Natural killer cell (primary cell): ENCODE measurements around the gene FERMT3. TPM values are rescaled to one million over a fixed set of nuclear protein-coding genes. Genes with fewer than 3 reads are reported as not detected.

ENCODE experiments used
- ATAC-seq, 3 donors: fragments of 150-1000 bp in 2 of 3; fragments of 200-7000 bp in 1 of 3; cut with Tn5 transposase; 1 replicate in 1 of 3; 2 replicates in 2 of 3; pipeline ENCODE4 v1.10.0; 2021; ENCODE audit warnings: mild to moderate bottlenecking in 2 of 3, moderate library complexity in 2 of 3
- DNase-seq, 2 donors: peaks; one replicate each; pipeline versions ENCODE4 v3.0.0 to v3.0.0-alpha.2; 2013 to 2021; ENCODE audit warnings: mixed read lengths in 1 of 2
- H3K27ac ChIP-seq: one replicate; pipeline ENCODE4 v1.5.1; 2013; ENCODE audit warnings: mild to moderate bottlenecking, low read length
- H3K27me3 ChIP-seq: one replicate; pipeline ENCODE4 v1.6.1; 2013; ENCODE audit warnings: low read length; ENCODE audit not compliant: control insufficient read depth, insufficient read depth
- H3K36me3 ChIP-seq: one replicate; pipeline ENCODE4 v1.6.1; 2013; ENCODE audit warnings: low read length; ENCODE audit not compliant: control insufficient read depth, insufficient read depth
- H3K4me1 ChIP-seq: one replicate; pipeline ENCODE4 v1.6.1; 2013; ENCODE audit warnings: low read length; ENCODE audit not compliant: control insufficient read depth, insufficient read depth
- H3K4me3 ChIP-seq: one replicate; pipeline ENCODE4 v1.5.1; 2013; ENCODE audit warnings: low read length
- H3K9me3 ChIP-seq: one replicate; pipeline ENCODE4 v1.6.1; 2013; ENCODE audit warnings: low read length; ENCODE audit not compliant: control insufficient read depth, insufficient read depth
- H3K27ac Mint-ChIP-seq, 2 donors: one replicate each; pipeline ENCODE4 v1.8.0; 2022; ENCODE audit warnings: mild to moderate bottlenecking in 2 of 2, mixed read lengths in 2 of 2, moderate library complexity in 1 of 2
- H3K27me3 Mint-ChIP-seq, 2 donors: one replicate each; pipeline ENCODE4 v1.8.0; 2022; ENCODE audit warnings: low read depth in 2 of 2, mixed read lengths in 2 of 2
- H3K36me3 Mint-ChIP-seq: one replicate; pipeline ENCODE4 v1.8.0; 2022; ENCODE audit warnings: mixed read lengths
- H3K4me1 Mint-ChIP-seq, 2 donors: one replicate each; pipeline ENCODE4 v1.8.0; 2022; ENCODE audit warnings: mixed read lengths in 2 of 2
- H3K4me3 Mint-ChIP-seq: one replicate; pipeline ENCODE4 v1.8.0; 2022; ENCODE audit warnings: mild to moderate bottlenecking, moderate library complexity, mixed read lengths
- H3K9me3 Mint-ChIP-seq, 2 donors: one replicate each; pipeline ENCODE4 v1.8.0; 2022; ENCODE audit warnings: mixed read lengths in 2 of 2
- WGBS: methylation state at CpG from one replicate; pipeline ENCODE4 v1.1.7; 2013; ENCODE audit warnings: missing lambda C conversion rate; ENCODE audit not compliant: insufficient coverage; 5-methylcytosine and 5-hydroxymethylcytosine counted together
- intact Hi-C: fragments of 100-400 bp; cut with micrococcal nuclease; formaldehyde crosslinking; loops from one replicate; pipeline ENCODE4 v1.14.2; 2022
- total RNA-seq, 4 donors: library from RNA; stranded (reverse); fragments of 120-200 nt in 1 of 4; gene quantifications; one replicate each; pipeline versions ENCODE4 v1.2.3 to v1.2.4, GENCODE V29; 2013 to 2022
- TF ChIP-seq, protein P1 (sequence below): fragments of 200-600 bp; IDR thresholded peaks from one replicate; pipeline ENCODE4 v1.8.0; 2022; ENCODE audit warnings: antibody characterized with exemption

FERMT3 gene
- total RNA-seq, 3 donors from 2014 or later (not counting 1 experiment from before 2014, with no cell fraction given): 194 to 202 (median 196) TPM

- no peaks in the 10 kb centered on the region for H3K27me3 Mint-ChIP-seq
- Histone ChIP-seq H3K27ac (peak overlapping the region; percentile 95), H3K4me1 (peaks cover 67% of the 10 kb centered on the region), H3K4me3 (peak overlapping the region; percentile 93), H3K27me3 (no peaks in the 10 kb centered on the region), H3K9me3 (no peaks in the 10 kb centered on the region), H3K36me3 (no peaks in the 10 kb centered on the region)
- peaks cover 24 to 50% of the 10 kb centered on the region in 2 donors for H3K4me1 Mint-ChIP-seq
- ATAC-seq (no peak), DNase-seq (peak in 1 of 2 donors; percentile 16)
- 61% methylated on average over 13 of the region's 13 CpGs for WGBS
- H3K9me3 Mint-ChIP-seq: no peaks in the 10 kb centered on the region
- peak overlapping the region; percentile 94 for H3K4me3 Mint-ChIP-seq
- TF ChIP-seq, protein P1, sequence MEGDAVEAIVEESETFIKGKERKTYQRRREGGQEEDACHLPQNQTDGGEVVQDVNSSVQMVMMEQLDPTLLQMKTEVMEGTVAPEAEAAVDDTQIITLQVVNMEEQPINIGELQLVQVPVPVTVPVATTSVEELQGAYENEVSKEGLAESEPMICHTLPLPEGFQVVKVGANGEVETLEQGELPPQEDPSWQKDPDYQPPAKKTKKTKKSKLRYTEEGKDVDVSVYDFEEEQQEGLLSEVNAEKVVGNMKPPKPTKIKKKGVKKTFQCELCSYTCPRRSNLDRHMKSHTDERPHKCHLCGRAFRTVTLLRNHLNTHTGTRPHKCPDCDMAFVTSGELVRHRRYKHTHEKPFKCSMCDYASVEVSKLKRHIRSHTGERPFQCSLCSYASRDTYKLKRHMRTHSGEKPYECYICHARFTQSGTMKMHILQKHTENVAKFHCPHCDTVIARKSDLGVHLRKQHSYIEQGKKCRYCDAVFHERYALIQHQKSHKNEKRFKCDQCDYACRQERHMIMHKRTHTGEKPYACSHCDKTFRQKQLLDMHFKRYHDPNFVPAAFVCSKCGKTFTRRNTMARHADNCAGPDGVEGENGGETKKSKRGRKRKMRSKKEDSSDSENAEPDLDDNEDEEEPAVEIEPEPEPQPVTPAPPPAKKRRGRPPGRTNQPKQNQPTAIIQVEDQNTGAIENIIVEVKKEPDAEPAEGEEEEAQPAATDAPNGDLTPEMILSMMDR: no peak
- no peaks in the 10 kb centered on the region for H3K36me3 Mint-ChIP-seq
- intact Hi-C loops: loop anchor here (1.0 kb wide), 4 partner anchors 12 to 43 kb away; partner anchors contain the start of genes FKBP2 and STIP1
- H3K27ac Mint-ChIP-seq: peak overlapping the region; percentile 93 to 97
Measured at GRCh38 chr11:64229744-64230170, 23.2 kb downstream of the FERMT3 start.

GRCh38 chr11:64230171-64230984 lies 23.9 kb downstream of the FERMT3 start, which contains the start of gene DNAJC4:
DNAJC4 (plus strand) TSS chr11:64230548; CDS start chr11:64230855, 307 bp downstream.
- H3K36me3 Mint-ChIP-seq: no peaks in the 10 kb centered on the region
- Histone ChIP-seq H3K4me3 (peak within 1 kb of the TSS; percentile 93), H3K36me3 (no peaks in the 10 kb centered on the region), H3K9me3 (no peaks in the 10 kb centered on the region), H3K27ac (peak within 1 kb of the TSS; percentile 95), H3K4me1 (peaks cover 66% of the 10 kb centered on the region), H3K27me3 (no peaks in the 10 kb centered on the region)
- peak within 1 kb of the TSS; percentile 94 for H3K4me3 Mint-ChIP-seq
- WGBS: under 1% methylated on average over 62 of the region's 62 CpGs
- peak; percentile 86 to 92 for DNase-seq
- intact Hi-C loops: loop anchor here (1.0 kb wide), 4 partner anchors 11 to 44 kb away; partner anchors contain the start of genes FKBP2 and STIP1
- peaks cover 22 to 49% of the 10 kb centered on the region in 2 donors for H3K4me1 Mint-ChIP-seq
- peak within 1 kb of the TSS; percentile 93 to 97 for H3K27ac Mint-ChIP-seq
- TF ChIP-seq, protein P1: no peak
- H3K9me3 Mint-ChIP-seq: no peaks in the 10 kb centered on the region
- no peaks in the 10 kb centered on the region for H3K27me3 Mint-ChIP-seq
- peak; percentile 64 to 78 (median 65) for ATAC-seq

DNA sequence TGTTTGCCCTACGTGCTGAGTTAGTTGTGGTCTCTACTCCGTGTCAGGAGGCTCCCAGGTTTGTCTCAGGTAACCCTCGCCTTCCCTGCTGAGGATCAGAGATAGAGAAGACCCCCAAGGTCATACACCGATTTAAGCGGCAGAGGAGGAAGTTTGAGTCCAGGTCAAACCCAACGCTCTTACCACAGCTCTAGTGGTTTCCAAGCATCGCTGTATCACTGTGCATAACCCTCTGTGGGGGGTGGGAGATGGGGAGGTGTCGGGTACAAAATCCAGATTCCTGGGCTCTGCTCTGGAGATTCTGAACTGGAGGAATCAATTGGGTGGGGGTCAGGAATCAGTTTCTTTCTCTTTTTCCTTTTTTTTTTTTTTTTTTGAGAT lies 24.5 kb downstream of the FERMT3 start:
- Mint-ChIP-seq H3K4me3 (peak overlapping the region; percentile 81), H3K27ac (peak overlapping the region; percentile 93 to 97), H3K27me3 (no peaks in the 10 kb centered on the region), H3K9me3 (no peaks in the 10 kb centered on the region), H3K4me1 (peaks cover 22 to 48% of the 10 kb centered on the region in 2 donors), H3K36me3 (no peaks in the 10 kb centered on the region)
- ATAC-seq (no peak), DNase-seq (no peak)
- Histone ChIP-seq H3K27me3 (no peaks in the 10 kb centered on the region), H3K4me3 (peak overlapping the region; percentile 93), H3K27ac (peak overlapping the region; percentile 95), H3K4me1 (peaks cover 67% of the 10 kb centered on the region), H3K36me3 (no peaks in the 10 kb centered on the region), H3K9me3 (no peaks in the 10 kb centered on the region)
- intact Hi-C loops: loop anchor here (1.0 kb wide), 4 partner anchors 10 to 45 kb away; partner anchors contain the start of genes FKBP2 and STIP1
- WGBS: 1% methylated on average over 8 of the region's 8 CpGs
- TF ChIP-seq, protein P1: no peak
